WTC11 (cell line): ENCODE results near the gene JAZF1. TPM values are rescaled to one million over a fixed set of nuclear protein-coding genes. Genes with fewer than 3 reads are reported as not detected.
A peak's percentile ranks its signal among the peaks of the same experiment; 100 is the strongest.

Source experiments
- ATAC-seq: fragments of 200-7000 bp; cut with Tn5 transposase; 2 replicates; pipeline ENCODE4 v1.10.0; 2021; ENCODE audit warnings: mild to moderate bottlenecking, moderate library complexity
- CTCF ChIA-PET: fragments of 300-600 bp; sonication (Branson Sonifier 250); formaldehyde crosslinking; loops from one replicate; lab custom pipeline; 2021; ENCODE audit warnings: antibody characterized with exemption; lab: Charles Lee
- POLR2A ChIA-PET: fragments of 350-600 bp; sonication (Branson Sonifier 250); formaldehyde crosslinking; loops from one replicate; lab custom pipeline; 2021; ENCODE audit warnings: antibody characterized with exemption; lab: Charles Lee
- DNase-seq: peaks from one replicate; pipeline ENCODE4 v3.0.0; 2021; ENCODE audit warnings: low spot score
- H3K27ac Mint-ChIP-seq: 2 replicates; pipeline ENCODE4 v1.8.0; 2021; ENCODE audit warnings: mixed read lengths
- H3K27me3 Mint-ChIP-seq: 2 replicates; pipeline ENCODE4 v1.8.0; 2021; ENCODE audit warnings: low read depth, mild to moderate bottlenecking, moderate library complexity, mixed read lengths
- H3K36me3 Mint-ChIP-seq: 2 replicates; pipeline ENCODE4 v1.8.0; 2021; ENCODE audit warnings: mixed read lengths
- H3K4me1 Mint-ChIP-seq: 2 replicates; pipeline ENCODE4 v1.8.0; 2022; ENCODE audit warnings: mixed read lengths
- H3K4me3 Mint-ChIP-seq: 2 replicates; pipeline ENCODE4 v1.8.0; 2021; ENCODE audit warnings: mild to moderate bottlenecking, moderate library complexity, mixed read lengths
- H3K9me3 Mint-ChIP-seq: 2 replicates; pipeline ENCODE4 v1.8.0; 2021; ENCODE audit warnings: mixed read lengths
- ATF2 ChIP-seq: sonication (generic); formaldehyde crosslinking; IDR thresholded peaks from 2 replicates; pipeline ENCODE4 v1.8.1; 2022; ENCODE audit warnings: low read depth, missing genetic modification reagents, borderline replicate concordance
- CREB1 ChIP-seq: sonication (generic); formaldehyde crosslinking; IDR thresholded peaks from 2 replicates; pipeline ENCODE4 v1.8.0; 2023; ENCODE audit warnings: mild to moderate bottlenecking, missing genetic modification reagents
- E2F4 ChIP-seq: sonication (generic); formaldehyde crosslinking; IDR thresholded peaks from 2 replicates; pipeline ENCODE4 v1.8.1; 2022; ENCODE audit warnings: low read depth, mild to moderate bottlenecking, moderate library complexity, missing genetic modification reagents, borderline replicate concordance
- E2F5 ChIP-seq: sonication (generic); formaldehyde crosslinking; IDR thresholded peaks from 2 replicates; pipeline ENCODE4 v1.8.1; 2022; ENCODE audit warnings: mild to moderate bottlenecking, moderate library complexity, missing genetic modification reagents
- ESRRA ChIP-seq: sonication (generic); formaldehyde crosslinking; IDR thresholded peaks from 2 replicates; pipeline ENCODE4 v1.8.1; 2022; ENCODE audit warnings: mild to moderate bottlenecking, missing genetic modification reagents, borderline replicate concordance
- FOXJ3 ChIP-seq: sonication (generic); formaldehyde crosslinking; IDR thresholded peaks from 2 replicates; pipeline ENCODE4 v1.9.0; 2021; ENCODE audit warnings: missing genetic modification reagents, mild to moderate bottlenecking, borderline replicate concordance
- FOXK1 ChIP-seq: sonication (generic); formaldehyde crosslinking; IDR thresholded peaks from 2 replicates; pipeline ENCODE4 v1.8.0; 2022; ENCODE audit warnings: mild to moderate bottlenecking, moderate library complexity, missing genetic modification reagents
- FOXP1 ChIP-seq: sonication (generic); formaldehyde crosslinking; IDR thresholded peaks from 2 replicates; pipeline ENCODE4 v1.8.0; 2022; ENCODE audit warnings: missing genetic modification reagents, mild to moderate bottlenecking, moderate library complexity, borderline replicate concordance
- FOXP4 ChIP-seq: sonication (generic); formaldehyde crosslinking; IDR thresholded peaks from 2 replicates; pipeline ENCODE4 v1.8.0; 2022; ENCODE audit warnings: mild to moderate bottlenecking, missing genetic modification reagents
- MYBL2 ChIP-seq: sonication (generic); formaldehyde crosslinking; IDR thresholded peaks from 2 replicates; pipeline ENCODE4 v1.8.1; 2023; ENCODE audit warnings: mild to moderate bottlenecking, moderate library complexity, missing genetic modification reagents
- NFE2L1 ChIP-seq: sonication (generic); formaldehyde crosslinking; IDR thresholded peaks from 2 replicates; pipeline ENCODE4 v1.8.1; 2023; ENCODE audit warnings: missing genetic modification reagents
- SMAD3 ChIP-seq: sonication (generic); formaldehyde crosslinking; IDR thresholded peaks from 2 replicates; pipeline ENCODE4 v1.8.0; 2022; ENCODE audit warnings: missing genetic modification reagents, mild to moderate bottlenecking, borderline replicate concordance
- TCF7 ChIP-seq: sonication (generic); formaldehyde crosslinking; IDR thresholded peaks from 2 replicates; pipeline ENCODE4 v1.8.0; 2022; ENCODE audit warnings: mild to moderate bottlenecking, low read depth, missing genetic modification reagents, moderate library complexity
- TEAD1 ChIP-seq: sonication (generic); formaldehyde crosslinking; IDR thresholded peaks from 2 replicates; pipeline ENCODE4 v1.8.0; 2022; ENCODE audit warnings: mild to moderate bottlenecking, missing genetic modification reagents
- ZBTB21 ChIP-seq: sonication (generic); formaldehyde crosslinking; IDR thresholded peaks from 2 replicates; pipeline ENCODE4 v1.8.1; 2023; ENCODE audit warnings: mild to moderate bottlenecking, missing genetic modification reagents, borderline replicate concordance
- ZBTB43 ChIP-seq: sonication (generic); formaldehyde crosslinking; IDR thresholded peaks from 2 replicates; pipeline ENCODE4 v1.8.1; 2023; ENCODE audit warnings: mild to moderate bottlenecking, missing genetic modification reagents
- ZNF232 ChIP-seq: sonication (generic); formaldehyde crosslinking; IDR thresholded peaks from 2 replicates; pipeline ENCODE4 v1.8.0; 2022; ENCODE audit warnings: mild to moderate bottlenecking, missing genetic modification reagents
- ZNF423 ChIP-seq: fragments of 250-450 bp; sonication (Bioruptor Pico); IDR thresholded peaks from 2 replicates; pipeline ENCODE4 v2.1.2; 2022; ENCODE audit warnings: mild to moderate bottlenecking, moderate library complexity
- ZNF425 ChIP-seq: fragments of 250-450 bp; sonication (Bioruptor Pico); conservative IDR thresholded peaks from 2 replicates; pipeline ENCODE4 v1.9.0; 2021; ENCODE audit warnings: mild to moderate bottlenecking
- total RNA-seq: library from RNA; stranded (reverse); gene quantifications from 3 replicates; pipeline ENCODE4 v1.2.3, GENCODE V29; 2021

The JAZF1 gene
- total RNA-seq, 1 experiment from 2014 or later: 19.0 TPM

GRCh38 chr7:28145090-28145626 is 35.4 kb downstream of the JAZF1 start:
- Mint-ChIP-seq H3K36me3 (peaks cover 4% of the 10 kb centered on the region; the same call in 1 of the 2 replicates), H3K4me1 (peaks cover 46% of the 10 kb centered on the region), H3K9me3 (no peaks in the 10 kb centered on the region), H3K27me3 (no peaks in the 10 kb centered on the region), H3K27ac (0 out of 2 replicates have a peak overlapping the region, but pooled peaks have one; percentile 12), H3K4me3 (no peak overlapping the region)
- DNase-seq (no peak), ATAC-seq (no peak)
- POLR2A ChIA-PET: no interaction called here
- TF ChIP-seq MYBL2 (CRISPR knock-in tag) (no peak), FOXP4 (no peak), TCF7 (CRISPR knock-in tag) (no peak), CREB1 (CRISPR knock-in tag) (no peak), SMAD3 (CRISPR knock-in tag) (no peak), ZNF423 (CRISPR knock-in tag) (no peak), ZBTB21 (CRISPR knock-in tag) (no peak), ZNF232 (CRISPR knock-in tag) (no peak), FOXP1 (CRISPR knock-in tag) (no peak), ATF2 (CRISPR knock-in tag) (no peak), TEAD1 (CRISPR knock-in tag) (no peak)
- CTCF ChIA-PET: interaction anchor here (0.5 to 1.1 kb wide), 5 partner anchors 16 to 83 kb away, joined by 3 to 4 read pairs (median 3); no protein-coding TSS in a partner anchor

- POLR2A ChIA-PET: no interaction called here
- DNase-seq (peak; percentile 64), ATAC-seq (peak; percentile 90)
- Mint-ChIP-seq H3K4me1 (peaks cover 37% of the 10 kb centered on the region), H3K27ac (no peak overlapping the region), H3K4me3 (no peak overlapping the region), H3K9me3 (no peaks in the 10 kb centered on the region), H3K27me3 (no peaks in the 10 kb centered on the region), H3K36me3 (peaks cover 4% of the 10 kb centered on the region; the same call in 1 of the 2 replicates)
- CTCF ChIA-PET: interaction anchor here (0.5 to 1.1 kb wide), 5 partner anchors 15 to 82 kb away, joined by 3 to 4 read pairs (median 3); no protein-coding TSS in a partner anchor
- TF ChIP-seq NFE2L1 (CRISPR knock-in tag): no peak
- TF ChIP-seq ZNF423 (CRISPR knock-in tag): no peak
- TF ChIP-seq E2F4 (CRISPR knock-in tag): no peak
- TF ChIP-seq E2F5 (CRISPR knock-in tag): no peak
- TF ChIP-seq ZBTB43 (CRISPR knock-in tag): no peak
- TF ChIP-seq ESRRA: no peak
- no peak for TF ChIP-seq FOXK1
- TF ChIP-seq FOXJ3: no peak
- TF ChIP-seq ZNF425: no peak
- TF ChIP-seq MYBL2 (CRISPR knock-in tag): no peak
These were observed 36.3 kb downstream of the JAZF1 start for GRCh38 chr7:28144266-28144665.
